Measurements from ENCODE around the gene ZFAND3.

The ZFAND3 gene

DNA sequence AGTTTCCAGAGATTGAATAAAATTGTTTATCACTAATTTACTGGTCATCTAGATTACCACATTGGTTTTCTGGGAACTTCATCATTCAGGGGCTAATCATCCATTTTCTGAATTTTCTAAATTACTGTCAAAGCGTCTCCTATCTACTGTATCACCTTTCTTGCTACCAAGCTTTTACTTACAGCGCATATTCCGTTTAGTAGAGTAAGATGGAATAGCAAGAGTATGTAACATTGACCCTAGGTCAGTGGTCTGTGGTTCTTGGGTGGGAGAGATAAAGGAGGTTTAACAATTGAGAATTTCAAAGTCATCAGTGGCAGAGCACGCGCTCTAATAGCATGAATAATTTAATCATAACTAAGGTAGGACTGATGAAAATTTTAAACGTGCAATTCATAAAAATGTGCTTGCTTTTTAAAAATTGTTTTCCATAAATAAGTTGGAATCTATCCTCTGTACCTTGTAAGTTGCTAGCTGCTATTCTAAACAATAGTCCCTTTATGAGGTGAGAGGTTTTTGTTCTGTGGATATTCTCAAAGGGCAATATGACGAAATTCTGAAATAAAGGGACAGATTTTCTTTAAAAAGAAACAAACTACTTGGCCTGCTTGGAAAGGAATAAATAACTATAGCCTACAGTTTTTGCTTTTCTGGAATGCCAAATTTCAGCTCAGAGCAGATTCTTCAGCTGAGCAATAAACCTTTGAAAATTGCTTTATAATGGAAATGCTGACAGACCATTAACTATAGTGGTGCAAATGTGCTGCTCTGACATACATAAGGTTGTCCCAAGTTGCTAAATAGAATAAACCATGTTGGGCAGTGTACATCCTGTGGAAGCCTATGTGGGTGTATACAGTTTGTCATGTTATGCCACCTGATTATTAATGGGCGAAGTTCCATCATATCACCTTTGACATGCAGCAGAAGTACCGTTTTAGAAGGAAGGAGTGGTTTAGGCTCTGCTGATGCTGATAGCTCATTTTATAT is 84.1 kb downstream of the ZFAND3 start:
- DNase-seq: no peak

DNA sequence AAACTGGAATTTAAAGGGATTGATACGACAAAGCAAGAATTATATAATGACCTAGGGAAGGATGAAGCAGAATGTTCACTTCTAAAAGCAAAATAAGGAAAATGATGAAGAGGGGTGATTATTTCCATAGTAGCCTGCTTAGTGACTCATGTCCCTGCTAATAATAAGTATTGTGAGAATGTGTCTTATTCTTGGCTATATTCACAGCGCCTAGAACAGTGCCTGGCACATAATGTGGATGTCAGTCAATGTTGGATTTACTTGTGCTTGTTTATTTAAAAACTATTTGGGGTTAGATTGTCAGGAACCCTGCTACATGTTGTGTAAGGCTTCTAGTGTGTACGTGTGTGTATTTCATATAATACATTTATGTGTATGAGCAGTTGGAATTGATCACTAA is 85.1 kb downstream of the ZFAND3 start:
- no peak for DNase-seq

DNA sequence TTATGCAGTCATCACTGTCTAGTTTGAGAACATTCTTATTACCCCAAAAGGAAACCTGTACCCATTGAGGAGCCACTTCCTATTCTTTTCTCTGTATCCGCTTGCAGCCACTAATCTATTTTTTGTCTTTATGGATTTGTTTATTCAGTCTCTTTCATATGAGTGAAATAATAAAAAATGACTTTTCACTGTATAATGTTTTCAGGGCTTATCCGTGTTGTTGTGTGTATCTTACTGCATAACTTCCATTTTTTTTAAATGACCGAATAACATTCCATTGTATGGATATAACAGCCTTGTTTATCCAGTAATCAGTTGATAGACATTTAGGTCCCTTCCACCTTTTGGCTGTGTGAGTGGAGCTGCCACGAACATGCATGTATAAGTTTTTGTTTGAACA is 86.6 kb downstream of the ZFAND3 start:
- DNase-seq: no peak

DNA sequence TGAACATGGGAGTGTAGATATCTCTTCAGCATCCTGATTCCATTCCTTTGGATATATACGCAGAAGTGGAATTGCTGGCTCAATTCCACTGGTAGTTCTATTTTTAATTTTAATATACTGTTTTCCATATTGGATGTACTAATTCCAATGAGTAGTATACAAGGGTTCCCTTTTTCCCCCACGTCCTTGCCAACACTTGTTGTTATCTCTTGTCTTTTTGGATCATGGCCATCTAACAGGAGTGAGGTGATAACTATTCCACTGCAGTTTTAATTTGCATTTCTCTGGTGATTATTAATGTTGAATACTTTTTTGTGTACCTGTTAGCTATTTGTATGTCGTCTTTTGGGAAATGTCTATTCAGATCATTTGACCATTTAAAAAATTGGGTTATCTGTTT is 91.5 kb downstream of the ZFAND3 start:
- no peak for DNase-seq

DNA sequence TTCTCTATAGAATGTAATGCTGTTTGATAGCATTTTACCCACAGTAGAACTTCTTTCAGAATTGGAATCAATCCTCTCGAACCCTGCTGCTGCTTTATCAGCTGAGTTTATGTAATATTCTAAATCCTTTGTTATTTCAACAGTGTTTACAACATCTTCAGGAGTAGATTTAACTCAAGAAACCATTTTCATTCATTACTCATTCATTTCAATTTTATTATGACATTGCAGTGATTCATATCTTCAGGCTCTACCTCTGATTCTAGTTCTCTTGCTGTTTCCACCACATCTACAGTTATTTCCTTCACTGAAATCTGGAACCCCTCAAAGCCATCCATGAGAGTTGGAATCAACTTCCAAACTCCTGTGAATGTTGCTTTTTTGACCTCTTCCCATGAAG is 93.7 kb downstream of the ZFAND3 start:
- DNase-seq: no peak

DNA sequence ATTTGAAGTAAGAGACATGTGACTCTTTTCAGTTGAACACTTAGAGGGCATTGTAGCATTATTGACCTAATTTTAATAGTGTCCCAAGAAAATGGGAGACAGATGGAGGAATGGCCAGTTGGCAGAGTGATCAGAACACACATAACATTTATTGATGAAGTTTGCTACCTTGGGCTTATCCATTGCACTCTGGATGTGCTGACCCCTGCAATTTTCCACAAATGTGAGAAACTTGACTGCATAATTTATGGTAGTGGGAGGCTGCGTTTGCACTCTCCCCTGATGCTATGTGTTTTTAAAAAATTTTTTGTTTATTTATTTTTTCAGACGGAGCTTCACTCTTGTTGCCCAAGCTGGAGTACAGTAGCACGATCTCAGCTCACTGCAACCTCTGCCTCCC is 95.9 kb downstream of the ZFAND3 start:
- DNase-seq: no peak

DNA sequence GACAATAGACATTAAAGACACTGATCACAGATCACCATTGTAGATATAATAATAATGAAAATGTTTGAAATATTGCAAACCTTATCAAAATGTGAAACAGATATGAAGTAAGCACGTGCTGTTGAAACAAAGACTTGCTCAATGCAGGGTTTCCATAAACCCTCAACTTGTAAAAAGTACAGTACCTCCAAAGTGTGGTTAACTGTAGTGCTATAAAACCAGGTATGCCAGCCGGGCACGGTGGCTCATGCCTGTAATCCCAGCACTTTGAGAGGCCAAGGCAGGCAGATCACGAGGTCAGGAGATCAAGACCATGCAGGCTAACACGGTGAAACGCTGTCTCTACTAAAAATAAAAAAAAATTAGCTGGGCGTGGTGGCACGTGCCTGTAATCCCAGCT is 96.6 kb downstream of the ZFAND3 start:
- no peak for DNase-seq

DNA sequence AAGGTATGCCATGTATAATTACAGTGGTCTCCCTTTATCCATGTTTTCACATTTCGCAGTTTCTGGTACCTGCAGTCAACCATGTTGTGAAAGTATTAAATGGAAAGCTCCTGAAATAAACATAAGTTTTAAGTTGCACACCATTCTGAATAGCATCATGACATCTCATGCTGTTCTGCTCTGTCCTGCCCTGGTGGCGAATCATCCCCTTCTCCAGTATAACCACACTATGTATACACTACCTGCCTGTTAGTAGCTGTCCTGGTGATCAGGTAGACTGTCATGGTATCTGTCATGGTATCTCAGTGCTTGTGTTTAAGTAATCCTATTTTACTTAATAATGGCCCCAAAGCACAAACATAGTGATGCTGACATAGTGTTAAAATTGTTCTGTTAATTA is 97.1 kb downstream of the ZFAND3 start:
- DNase-seq: no peak

DNA sequence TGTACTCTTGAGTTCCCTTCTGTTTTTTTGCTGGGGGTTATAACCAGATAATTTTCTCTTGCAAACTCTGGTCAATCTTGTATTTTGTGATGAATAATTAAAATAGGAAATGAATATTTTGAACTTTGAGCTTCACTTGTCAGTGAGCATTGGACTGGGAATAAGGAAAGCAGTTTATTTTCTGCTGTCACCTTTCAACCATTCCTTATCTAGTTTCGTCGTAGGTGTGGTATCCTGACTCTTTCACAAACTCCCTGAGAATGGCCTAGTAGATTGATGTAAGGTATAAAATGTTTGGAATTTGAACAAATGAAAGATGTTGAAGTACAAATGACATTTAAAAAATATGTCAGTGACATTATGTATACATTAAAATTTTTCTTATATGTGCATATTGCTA is 98.0 kb downstream of the ZFAND3 start:
- DNase-seq: no peak

DNA sequence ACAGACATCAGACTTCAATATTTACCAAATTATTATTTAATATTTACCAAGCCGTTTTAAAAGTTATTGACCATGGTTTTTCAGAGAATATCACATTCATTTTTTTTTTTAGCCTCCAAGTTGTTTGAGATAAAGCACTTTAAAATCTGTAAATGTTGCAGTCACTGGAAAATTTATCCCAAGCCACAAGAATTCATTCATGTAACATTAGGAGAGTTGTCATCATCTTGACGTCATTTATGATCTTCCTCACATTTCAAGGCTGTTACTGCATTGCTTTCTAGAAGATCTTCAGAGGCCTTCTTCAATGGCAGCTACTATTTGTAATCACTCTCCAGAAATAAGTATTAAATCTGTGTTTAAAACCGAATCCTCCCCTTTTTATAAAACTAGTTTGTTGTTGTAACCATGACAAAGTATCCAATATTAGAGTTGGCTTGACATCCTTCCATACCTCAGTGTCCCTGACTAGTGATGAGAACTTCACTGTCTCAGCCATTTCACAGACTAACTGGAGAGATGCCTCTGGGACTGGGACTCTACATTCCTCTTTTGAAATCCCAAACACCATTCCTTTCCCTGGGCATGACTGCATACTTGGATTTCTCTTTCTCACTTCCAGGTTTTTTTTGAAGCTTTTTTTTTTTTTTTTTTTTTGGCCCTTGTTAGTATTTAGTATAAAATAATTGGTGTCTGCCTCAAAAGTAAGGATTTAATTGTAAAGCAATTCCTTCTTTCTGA is 100.1 kb downstream of the ZFAND3 start:
- DNase-seq: no peak

DNA sequence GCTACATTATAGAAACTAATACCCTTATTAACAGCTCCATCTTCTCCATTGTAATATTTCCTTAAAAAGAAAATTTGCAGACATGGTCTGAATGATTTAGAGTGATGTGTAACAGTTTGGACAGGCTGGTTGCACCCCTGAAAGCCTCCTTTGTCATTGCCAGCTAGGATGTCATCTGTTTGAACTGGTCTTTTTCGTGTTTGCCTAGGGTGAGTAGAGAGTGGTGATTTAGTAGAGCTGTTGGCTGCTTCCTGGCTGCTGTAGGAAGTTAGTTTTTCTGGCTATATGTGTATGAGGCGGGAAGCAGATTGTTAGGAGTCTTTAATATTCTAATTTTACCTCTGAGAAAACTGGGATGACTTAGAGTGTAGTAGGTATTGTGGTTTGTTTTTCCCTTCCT is 101.1 kb downstream of the ZFAND3 start:
- DNase-seq: no peak

DNA sequence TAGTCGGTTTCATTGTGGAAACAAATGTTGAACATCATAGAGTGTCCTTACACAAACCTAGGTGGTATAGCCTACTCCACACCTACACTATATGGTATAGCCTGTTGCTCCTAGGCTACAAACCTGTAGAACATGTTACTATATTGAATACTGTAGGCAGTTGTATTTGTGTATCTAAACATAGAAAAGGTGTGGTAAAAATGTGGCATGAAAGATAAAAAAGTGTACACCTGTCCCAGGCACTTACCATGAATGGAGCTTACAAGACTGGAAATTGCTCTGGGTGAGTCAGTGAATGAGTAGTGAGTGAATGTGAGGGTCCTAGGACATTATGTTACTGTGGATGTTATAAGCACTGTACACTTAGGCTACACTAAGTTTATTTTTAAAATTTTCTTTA is 103.0 kb downstream of the ZFAND3 start:
- no peak for DNase-seq

DNA sequence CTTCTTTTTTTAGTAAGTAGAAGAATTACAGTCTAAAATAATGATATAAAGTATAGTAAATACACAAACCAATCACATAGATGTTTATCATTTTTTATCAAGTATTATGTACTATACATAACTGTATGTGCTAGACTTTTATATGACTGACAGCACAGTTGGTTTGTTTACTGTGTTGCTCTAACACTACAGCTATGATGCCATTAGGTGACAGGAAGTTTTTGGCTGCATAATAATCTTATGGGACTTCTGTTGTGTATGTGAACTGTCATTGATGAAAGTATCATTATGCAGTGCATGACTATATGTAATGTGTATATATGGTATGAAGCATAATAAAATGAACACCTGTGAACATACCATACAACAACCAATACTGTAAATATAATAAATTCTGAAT is 104.0 kb downstream of the ZFAND3 start:
- no peak for DNase-seq

DNA sequence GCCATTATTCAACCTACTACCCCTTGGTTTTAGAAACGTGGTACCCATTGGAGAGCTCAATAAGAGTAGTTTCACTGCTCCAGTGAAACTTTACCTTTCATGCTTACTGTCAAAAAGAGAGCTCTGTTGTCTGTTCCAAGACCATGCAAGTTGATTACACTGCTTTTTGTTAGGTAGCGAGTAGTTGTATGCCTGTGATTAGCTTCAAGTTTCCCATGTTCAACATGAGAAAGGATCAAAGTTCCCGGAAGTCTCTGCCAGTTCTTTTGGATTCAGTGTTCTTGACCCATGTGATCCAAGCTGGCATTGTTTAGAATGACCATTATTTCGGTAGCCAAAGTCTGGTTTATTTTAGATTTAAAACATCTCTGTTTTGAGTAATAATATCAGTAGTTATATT is 107.1 kb downstream of the ZFAND3 start:
- no peak for DNase-seq

DNA sequence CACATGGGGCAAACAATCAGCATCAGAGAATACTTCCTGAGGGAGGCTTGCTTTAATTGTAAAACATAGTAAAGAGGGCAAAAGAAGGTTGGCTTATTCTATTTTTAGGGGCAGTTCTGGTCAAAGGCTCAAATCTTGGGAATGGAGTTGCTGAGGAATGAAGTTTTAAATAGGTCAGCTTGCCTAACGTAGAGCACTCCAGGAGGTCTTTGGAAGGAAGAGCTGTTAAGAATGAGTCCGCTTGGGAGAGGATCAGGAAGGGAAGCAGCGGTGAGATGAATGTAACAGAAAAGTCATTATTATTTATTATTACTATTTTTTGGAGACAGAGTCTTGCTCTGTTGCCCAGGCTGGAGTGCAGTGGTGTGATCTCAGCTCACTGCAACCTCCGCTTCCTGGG is 108.7 kb downstream of the ZFAND3 start:
- no peak for DNase-seq

DNA sequence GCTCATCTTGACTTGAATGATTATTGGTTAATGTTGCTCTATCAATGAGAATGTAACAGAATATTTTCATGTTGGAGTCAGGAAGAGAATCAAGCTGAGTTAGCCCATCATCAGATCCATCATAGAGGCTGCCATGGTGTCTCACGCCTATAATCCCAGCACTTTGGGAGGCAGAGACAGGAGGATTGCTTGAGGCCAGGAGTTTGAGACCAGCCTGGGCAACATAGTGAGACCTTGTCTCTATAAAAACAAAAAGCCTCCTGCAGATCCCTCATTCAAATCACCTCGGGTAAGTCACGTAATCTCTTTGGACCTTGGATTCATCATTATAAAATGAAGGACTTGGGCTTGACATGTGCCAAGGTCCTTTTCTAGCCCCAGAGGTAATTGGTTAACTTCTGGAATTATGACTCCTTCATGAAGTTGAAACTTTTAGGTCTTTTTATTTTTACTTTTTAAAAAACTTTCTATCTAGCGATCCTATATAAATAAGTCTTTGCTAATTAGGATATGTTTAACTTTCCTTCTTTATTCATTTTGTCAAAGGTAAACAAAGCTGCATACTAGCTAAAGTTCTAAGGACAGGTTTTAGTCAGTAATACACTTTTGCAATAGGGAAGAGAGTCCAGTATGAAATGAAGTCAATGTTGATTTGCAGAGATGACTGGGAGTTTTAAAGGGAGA is 110.9 kb downstream of the ZFAND3 start:
- DNase-seq: no peak

DNA sequence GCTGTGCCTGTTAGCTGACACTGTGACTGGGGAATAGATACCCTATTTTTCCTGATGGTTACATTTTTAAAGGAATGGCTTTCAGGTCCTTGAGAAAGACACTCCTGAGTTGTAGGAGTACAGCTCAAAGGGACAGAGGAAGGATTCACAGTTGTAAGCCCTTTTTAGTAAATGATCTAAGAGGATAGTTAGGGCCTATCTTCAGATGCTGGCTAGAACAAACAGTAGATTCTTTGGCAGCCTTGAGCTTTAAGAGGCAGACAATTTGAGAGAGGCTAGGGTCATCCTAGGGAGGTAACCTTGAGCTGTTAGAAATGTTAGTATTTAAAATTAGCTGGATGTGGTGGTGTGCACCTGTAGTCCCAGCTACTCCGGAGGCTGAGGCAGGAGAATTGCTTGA is 111.5 kb downstream of the ZFAND3 start:
- no peak for DNase-seq

DNA sequence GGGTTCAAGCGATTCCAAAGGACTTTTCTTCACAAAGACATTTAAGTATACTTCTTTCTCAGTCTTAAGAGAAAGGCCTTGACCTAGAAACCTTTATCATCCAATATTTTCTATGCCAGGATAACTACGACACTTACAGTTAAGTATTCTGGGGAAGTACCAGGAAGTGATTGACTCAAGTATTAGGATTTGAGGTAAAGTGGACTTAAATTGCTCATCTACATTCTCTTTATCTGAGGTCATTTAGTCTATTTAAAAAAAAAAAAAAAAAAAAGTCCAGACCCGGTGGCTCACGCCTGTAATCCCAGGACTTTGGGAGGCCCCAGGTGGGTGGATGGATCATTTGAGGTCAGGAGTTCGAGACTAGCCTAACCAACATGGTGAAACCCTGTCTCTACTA is 114.7 kb downstream of the ZFAND3 start:
- DNase-seq: no peak

DNA sequence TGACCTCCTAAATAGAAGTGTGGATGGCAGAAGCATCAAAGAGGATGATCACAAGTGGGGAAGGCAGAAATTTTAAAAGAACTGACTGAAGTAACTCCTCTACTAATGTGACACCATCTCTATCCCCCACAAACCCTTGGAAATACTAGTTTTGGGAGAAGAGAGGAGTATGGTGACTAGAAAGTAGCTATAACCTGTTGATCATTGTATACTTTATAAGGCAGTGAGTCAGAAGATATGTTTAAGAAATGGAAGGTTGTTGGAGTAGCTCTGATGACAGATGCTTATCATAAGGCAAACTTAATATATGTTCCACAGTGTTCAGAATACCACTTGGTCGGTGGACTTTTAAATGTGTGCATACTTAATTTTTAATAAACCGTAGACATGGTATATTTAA is 116.6 kb downstream of the ZFAND3 start:
- no peak for DNase-seq

DNA sequence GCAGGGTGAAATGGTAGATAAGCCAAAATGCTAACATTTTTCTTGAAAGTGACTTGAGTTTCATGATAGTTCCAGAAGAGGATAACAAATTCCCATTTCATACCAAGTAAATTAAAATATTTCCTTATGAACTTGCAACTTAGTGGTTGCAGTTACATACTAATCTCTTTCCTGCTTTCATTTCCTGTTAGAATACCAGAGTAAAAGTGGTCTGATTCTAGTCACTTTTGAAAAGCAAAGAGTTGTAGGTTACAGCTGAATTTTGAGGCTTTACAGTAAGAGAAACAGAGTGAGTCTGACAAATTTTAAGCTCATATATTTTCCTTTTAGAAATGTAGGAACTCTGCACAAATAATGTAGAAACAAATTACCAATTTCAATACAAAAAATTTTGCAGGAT is 117.4 kb downstream of the ZFAND3 start:
- DNase-seq: no peak

DNA sequence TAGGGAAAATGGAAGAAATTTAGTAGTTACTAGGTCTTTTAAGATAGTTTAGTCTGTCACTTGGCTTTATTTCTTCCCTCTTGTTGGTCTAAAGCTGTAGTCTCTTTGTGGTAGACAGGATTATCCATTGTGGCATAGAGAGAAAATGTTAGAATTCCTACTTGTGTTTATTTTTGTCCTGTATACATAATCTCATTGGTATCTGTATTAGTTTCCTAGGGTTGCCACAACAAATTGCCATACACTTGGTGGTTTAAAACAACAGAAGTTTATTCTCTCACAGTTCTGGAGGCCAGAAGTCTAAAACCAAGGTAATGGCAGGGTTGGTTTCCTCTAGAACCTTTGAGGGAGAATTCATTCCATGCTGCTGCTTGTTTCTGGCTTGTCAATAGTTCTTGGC is 119.4 kb downstream of the ZFAND3 start:
- DNase-seq: no peak

DNA sequence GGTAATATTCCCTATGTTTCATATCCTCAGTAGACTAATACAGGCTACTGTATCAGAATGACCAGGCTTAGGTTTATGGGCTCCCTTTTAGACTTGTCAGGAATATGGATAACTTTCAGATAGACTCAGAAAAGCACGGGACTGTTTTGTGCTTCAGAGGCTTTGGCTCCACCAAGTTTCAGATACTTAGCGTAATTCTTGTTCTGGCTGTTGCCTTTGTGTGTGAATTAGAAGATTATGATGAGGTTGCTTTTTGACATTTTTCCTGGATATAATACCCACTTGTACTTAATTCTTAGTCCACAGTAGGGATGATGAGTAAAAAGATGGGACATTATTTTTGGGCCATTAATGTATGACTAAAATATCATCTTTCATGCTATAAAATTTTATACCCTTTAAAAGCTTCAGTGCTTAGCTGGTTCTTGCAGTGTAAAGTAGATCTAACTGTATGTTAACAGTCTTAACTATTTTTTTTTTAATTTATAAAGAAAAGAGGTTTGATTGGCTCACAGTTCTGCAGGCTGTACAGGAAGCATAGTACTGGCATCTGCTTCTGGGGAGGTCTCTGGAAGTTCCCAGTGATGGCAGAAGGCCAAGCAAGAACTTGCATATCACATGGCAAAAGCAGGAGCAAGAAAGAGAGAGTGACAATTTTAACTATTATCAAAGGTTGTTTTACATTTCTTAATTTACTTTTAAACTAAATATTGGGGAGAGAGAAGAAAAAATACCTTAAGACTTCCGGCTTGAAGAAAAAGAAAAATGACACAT is 120.7 kb downstream of the ZFAND3 start:
- no peak for DNase-seq

DNA sequence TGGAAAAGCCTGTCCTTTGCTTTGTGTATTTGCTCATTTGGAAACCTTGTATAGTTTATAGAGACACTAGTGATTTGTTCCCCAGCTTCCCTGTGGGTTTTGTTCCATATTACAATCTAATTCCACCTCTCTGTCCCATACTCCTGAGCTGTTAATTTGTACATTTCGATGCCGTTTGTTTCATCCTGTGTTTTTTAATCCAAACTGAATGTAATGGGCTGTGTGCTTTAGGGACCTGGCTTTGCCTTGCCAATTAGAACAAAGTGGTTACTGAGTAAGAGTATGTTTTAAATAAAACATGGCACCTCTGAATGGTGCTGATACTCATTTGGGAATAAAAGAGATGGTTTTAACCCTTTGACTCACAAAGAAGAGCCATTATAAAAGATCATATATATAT is 122.3 kb downstream of the ZFAND3 start:
- DNase-seq: no peak

Measured in activated T-cell treated with anti-CD3 and anti-CD28 coated beads for 4 hours (primary cell).